Bone marrow (tissue), 2 donors: ENCODE data around the gene EML4.

Experiments used
- DNase-seq, 2 donors: peaks; one replicate each; lab custom pipeline; 2025; lab: John Stamatoyannopoulos, UW

The EML4 gene

GRCh38 chr2:42138163-42139015 lies 30.8 kb upstream of the EML4 start:
- no peak for DNase-seq

GRCh38 chr2:42139101-42139500 lies 30.1 kb upstream of the EML4 start:
- DNase-seq = no peak

GRCh38 chr2:42140496-42140895 lies 28.7 kb upstream of the EML4 start:
- DNase-seq = no peak

- DNase-seq = no peak
Measured at GRCh38 chr2:42141687-42142546, 27.2 kb upstream of the EML4 start.

GRCh38 chr2:42142547-42143184 lies 26.5 kb upstream of the EML4 start:
- no peak for DNase-seq

GRCh38 chr2:42147641-42148274 lies 21.4 kb upstream of the EML4 start:
- no peak for DNase-seq

- no peak for DNase-seq
Measured at GRCh38 chr2:42150159-42150558, 19.0 kb upstream of the EML4 start.

- no peak for DNase-seq
Measured at GRCh38 chr2:42153944-42154581, 15.1 kb upstream of the EML4 start.

- DNase-seq = no peak
Measured at GRCh38 chr2:42156721-42157120, 12.4 kb upstream of the EML4 start.

- no peak for DNase-seq
Measured at GRCh38 chr2:42161444-42161843, 7.7 kb upstream of the EML4 start.

GRCh38 chr2:42163444-42164045 lies 5.6 kb upstream of the EML4 start:
- no peak for DNase-seq

GRCh38 chr2:42164046-42164445 lies 5.1 kb upstream of the EML4 start:
- DNase-seq = no peak

GRCh38 chr2:42164971-42165370 lies 4.2 kb upstream of the EML4 start:
- DNase-seq = no peak

GRCh38 chr2:42167458-42167857 lies 1.7 kb upstream of the EML4 start:
- DNase-seq = no peak

GRCh38 chr2:42168459-42169099 lies 574 bp upstream of the EML4 start:
- DNase-seq = no peak

- peak in 1 of 2 donors; percentile 24 for DNase-seq
Measured at GRCh38 chr2:42169874-42170521, 845 bp downstream of the EML4 start.

- no peak for DNase-seq
Measured at GRCh38 chr2:42170619-42171395, 1.7 kb downstream of the EML4 start.

GRCh38 chr2:42171396-42171980 lies 2.3 kb downstream of the EML4 start:
- DNase-seq = no peak

GRCh38 chr2:42172020-42172419 lies 2.9 kb downstream of the EML4 start:
- DNase-seq = no peak
